Upper lobe of left lung (tissue), 6 donors: ENCODE data around the gene CNTNAP5. TPM values are rescaled to one million over a fixed set of nuclear protein-coding genes. Genes with fewer than 3 reads are reported as not detected.

Source experiments
- ATAC-seq, 2 donors: fragments of 200-7000 bp; cut with Tn5 transposase; one replicate each; pipeline ENCODE4 v1.9.1; 2022; ENCODE audit warnings: mild to moderate bottlenecking in 2 of 2, moderate library complexity in 2 of 2; ENCODE audit not compliant: low FRiP score in 2 of 2
- DNase-seq, 2 donors: peaks; one replicate each; pipeline ENCODE4 v3.0.0-alpha.2; 2019 to 2020
- H3K27ac ChIP-seq, 4 donors: fragments of 200-600 bp; sonication (generic); one replicate each; pipeline ENCODE4 v1.5.1; 2016 to 2019
- H3K27me3 ChIP-seq, 4 donors: fragments of 200-600 bp; sonication (generic); one replicate each; pipeline ENCODE4 v1.5.1; 2017 to 2019
- H3K36me3 ChIP-seq, 4 donors: fragments of 200-600 bp; sonication (generic); one replicate each; pipeline ENCODE4 v1.5.1; 2016 to 2019
- H3K4me1 ChIP-seq, 4 donors: fragments of 200-600 bp; sonication (generic); one replicate each; pipeline ENCODE4 v1.5.1; 2018 to 2019
- H3K4me3 ChIP-seq, 4 donors: fragments of 200-600 bp; sonication (generic); one replicate each; pipeline ENCODE4 v1.5.1; 2017 to 2019; ENCODE audit warnings: mild to moderate bottlenecking in 2 of 4, moderate library complexity in 1 of 4
- H3K9me3 ChIP-seq, 4 donors: fragments of 200-600 bp; sonication (generic); one replicate each; pipeline ENCODE4 v1.5.1; 2018 to 2019
- CTCF ChIP-seq, 6 experiments: fragments of 450-650 bp in 4 of 6; fragments of 200-600 bp in 2 of 6; sonication (generic) in 2 of 6; IDR thresholded peaks; one replicate each; pipeline ENCODE4 v1.5.1; 2016 to 2019; ENCODE audit warnings: antibody characterized with exemption in 6 of 6
- EP300 ChIP-seq, 4 donors: sonication (generic); formaldehyde crosslinking; IDR thresholded peaks; one replicate each; pipeline ENCODE4 v1.5.1; 2017; ENCODE audit warnings: antibody characterized with exemption in 4 of 4, control low read depth in 2 of 4
- POLR2A ChIP-seq, 4 donors: fragments of 450-650 bp; IDR thresholded peaks; one replicate each; pipeline ENCODE4 v1.5.1; 2016 to 2017; ENCODE audit warnings: antibody characterized with exemption in 4 of 4, mild to moderate bottlenecking in 2 of 4
- POLR2AphosphoS5 ChIP-seq, 2 donors: sonication (generic); formaldehyde crosslinking; IDR thresholded peaks; one replicate each; pipeline ENCODE4 v1.5.1; 2017; ENCODE audit warnings: antibody characterized with exemption in 2 of 2
- WGBS, 2 donors: methylation state at CpG; one replicate each; pipeline ENCODE4 v1.1.5; 2017 to 2018; 5-methylcytosine and 5-hydroxymethylcytosine counted together
- total RNA-seq, 6 donors: library from RNA; depleted of rRNA in 4 of 6; stranded (reverse); fragments of >200 nt in 4 of 6; gene quantifications; one replicate each; pipeline versions ENCODE4 v1.1.0 to v1.2.1, GENCODE V29; 2016 to 2021
- donor health status: DM: no; HTN: no; CAD: no; lungs with moderate emphysema.
- donor health status: DM: no; HTN: yes; CAD: no; lungs with severe emphysema.

Gene CNTNAP5
- total RNA-seq, 6 donors from 2014 or later, result not detected

GRCh38 chr2:124248386-124248785 is 223.3 kb downstream of the CNTNAP5 start:
- no peak overlapping the region for H3K27ac ChIP-seq
- no peak for TF ChIP-seq EP300 (IDR thresholded peaks at IDR 0.05)
- TF ChIP-seq CTCF (IDR thresholded peaks at IDR 0.05), result no peak
- TF ChIP-seq POLR2A (IDR thresholded peaks at IDR 0.05), result no peak
- no peak for TF ChIP-seq POLR2AphosphoS5 (IDR thresholded peaks at IDR 0.05)
- DNase-seq (no peak), ATAC-seq (no peak)
- no peaks in the 10 kb centered on the region for H3K4me1 ChIP-seq
- no peaks in the 10 kb centered on the region for H3K36me3 ChIP-seq
- no peaks in the 10 kb centered on the region for H3K9me3 ChIP-seq
- H3K27me3 ChIP-seq, result no peaks in the 10 kb centered on the region
- no peak overlapping the region for H3K4me3 ChIP-seq

- Histone ChIP-seq H3K27ac (no peak overlapping the region), H3K27me3 (no peaks in the 10 kb centered on the region), H3K4me3 (no peak overlapping the region), H3K36me3 (no peaks in the 10 kb centered on the region), H3K9me3 (no peaks in the 10 kb centered on the region), H3K4me1 (no peaks in the 10 kb centered on the region)
- no peak for DNase-seq
- no peak for TF ChIP-seq CTCF (IDR thresholded peaks at IDR 0.05)
- TF ChIP-seq POLR2AphosphoS5 (IDR thresholded peaks at IDR 0.05), result no peak
- no peak for TF ChIP-seq POLR2A (IDR thresholded peaks at IDR 0.05)
- TF ChIP-seq EP300 (IDR thresholded peaks at IDR 0.05), result no peak
- 63 to 66% methylated on average over 2 of the region's 2 CpGs for WGBS, 2 donors
- no peak for ATAC-seq
Observed at GRCh38 chr2:124250433-124250832, 225.3 kb downstream of the CNTNAP5 start.

- Histone ChIP-seq H3K27me3 (no peaks in the 10 kb centered on the region), H3K4me1 (no peaks in the 10 kb centered on the region), H3K4me3 (no peak overlapping the region), H3K36me3 (no peaks in the 10 kb centered on the region), H3K27ac (no peak overlapping the region), H3K9me3 (no peaks in the 10 kb centered on the region)
- 92 to 95% methylated on average over 5 of the region's 5 CpGs for WGBS, 2 donors
- TF ChIP-seq CTCF (IDR thresholded peaks at IDR 0.05) (no peak), POLR2A (IDR thresholded peaks at IDR 0.05) (no peak)
- ATAC-seq (no peak), DNase-seq (no peak)
Observed at GRCh38 chr2:124254621-124255020, 229.5 kb downstream of the CNTNAP5 start.

GRCh38 chr2:124257120-124257519 is 232.0 kb downstream of the CNTNAP5 start:
- H3K4me1 ChIP-seq, result no peaks in the 10 kb centered on the region
- DNase-seq (no peak), ATAC-seq (no peak)
- WGBS, 2 donors, result 59 to 69% methylated on average over 1 of the region's 1 CpG
- no peak overlapping the region for H3K27ac ChIP-seq
- TF ChIP-seq POLR2AphosphoS5 (IDR thresholded peaks at IDR 0.05) (no peak), POLR2A (IDR thresholded peaks at IDR 0.05) (no peak), CTCF (IDR thresholded peaks at IDR 0.05) (no peak), EP300 (IDR thresholded peaks at IDR 0.05) (no peak)
- no peaks in the 10 kb centered on the region for H3K27me3 ChIP-seq
- H3K9me3 ChIP-seq, result no peaks in the 10 kb centered on the region
- no peaks in the 10 kb centered on the region for H3K36me3 ChIP-seq
- H3K4me3 ChIP-seq, result no peak overlapping the region

- 80 to 89% methylated on average over 6 of the region's 6 CpGs for WGBS, 2 donors
- Histone ChIP-seq H3K27ac (no peak overlapping the region), H3K4me3 (no peak overlapping the region), H3K27me3 (no peaks in the 10 kb centered on the region), H3K9me3 (no peaks in the 10 kb centered on the region), H3K4me1 (no peaks in the 10 kb centered on the region), H3K36me3 (no peaks in the 10 kb centered on the region)
- ATAC-seq, result no peak
- DNase-seq, result no peak
- TF ChIP-seq POLR2A (IDR thresholded peaks at IDR 0.05) (no peak), EP300 (IDR thresholded peaks at IDR 0.05) (no peak), CTCF (IDR thresholded peaks at IDR 0.05) (no peak), POLR2AphosphoS5 (IDR thresholded peaks at IDR 0.05) (no peak)
Observed at GRCh38 chr2:124258140-124258880, 233.2 kb downstream of the CNTNAP5 start.
